H9 (cell line): Measurements from ENCODE around the gene KIRREL3. TPM values are rescaled to one million over a fixed set of nuclear protein-coding genes. Genes with fewer than 3 reads are reported as not detected.
A peak's percentile ranks its signal among the peaks of the same experiment; 100 is the strongest.

Experiments used
- DNase-seq: peaks from one replicate; pipeline ENCODE4 v3.0.0-alpha.2; 2017
- H2AFZ ChIP-seq: one replicate; pipeline ENCODE4 v1.6.1; 2013; ENCODE audit warnings: mild to moderate bottlenecking, low read length, control low read depth, moderate library complexity
- H2AK5ac ChIP-seq: 2 replicates; pipeline ENCODE4 v1.6.1; 2013; ENCODE audit warnings: low read length, control low read depth, mixed read lengths; ENCODE audit not compliant: insufficient read length
- H2BK120ac ChIP-seq: one replicate; pipeline ENCODE4 v1.6.1; 2013; ENCODE audit warnings: low read depth, mild to moderate bottlenecking, low read length, control low read depth, inconsistent platforms; ENCODE audit not compliant: poor library complexity, severe bottlenecking
- H2BK12ac ChIP-seq: 2 replicates; pipeline ENCODE4 v1.6.1; 2013; ENCODE audit warnings: low read length, control low read depth, mixed read lengths, low read depth; ENCODE audit not compliant: insufficient read length
- H2BK15ac ChIP-seq: 2 replicates; pipeline ENCODE4 v1.6.1; 2013; ENCODE audit warnings: low read depth, low read length, control low read depth
- H2BK20ac ChIP-seq: one replicate; pipeline ENCODE4 v1.6.1; 2013; ENCODE audit warnings: low read depth, mild to moderate bottlenecking, low read length, control low read depth, inconsistent platforms; ENCODE audit not compliant: poor library complexity, severe bottlenecking
- H2BK5ac ChIP-seq: 2 replicates; pipeline ENCODE4 v1.6.1; 2013; ENCODE audit warnings: low read length, control low read depth, mixed read lengths; ENCODE audit not compliant: insufficient read length
- H3K14ac ChIP-seq: 2 replicates; pipeline ENCODE4 v1.6.1; 2013; ENCODE audit warnings: low read length, control low read depth; ENCODE audit not compliant: insufficient read depth
- H3K18ac ChIP-seq: 2 replicates; pipeline ENCODE4 v1.6.1; 2013; ENCODE audit warnings: low read depth, mild to moderate bottlenecking, mixed read lengths, low read length, control low read depth; ENCODE audit not compliant: insufficient read length
- H3K23ac ChIP-seq: 2 replicates; pipeline ENCODE4 v1.6.1; 2013; ENCODE audit warnings: low read length, control low read depth, mixed read lengths, low read depth; ENCODE audit not compliant: insufficient read length
- H3K23me2 ChIP-seq: 2 replicates; pipeline ENCODE4 v1.6.1; 2013; ENCODE audit warnings: low read depth, mild to moderate bottlenecking, mixed read lengths, low read length, control low read depth; ENCODE audit not compliant: insufficient read length, poor library complexity, severe bottlenecking
- H3K27ac ChIP-seq: 2 replicates; pipeline ENCODE4 v1.5.1; 2013; ENCODE audit warnings: low read length, control low read depth, mixed read lengths, low read depth; ENCODE audit not compliant: insufficient read length
- H3K27me3 ChIP-seq: 2 replicates; pipeline ENCODE4 v1.6.1; 2013; ENCODE audit warnings: low read length, control low read depth, inconsistent platforms; ENCODE audit not compliant: insufficient read depth
- H3K4ac ChIP-seq: 2 replicates; pipeline ENCODE4 v1.6.1; 2013; ENCODE audit warnings: low read depth, mild to moderate bottlenecking, control low read depth, inconsistent platforms, low read length, moderate library complexity
- H3K4me1 ChIP-seq: 2 replicates; pipeline ENCODE4 v1.6.1; 2013; ENCODE audit warnings: low read length, control low read depth, inconsistent platforms; ENCODE audit not compliant: insufficient read depth
- H3K4me2 ChIP-seq: 2 replicates; pipeline ENCODE4 v1.6.1; 2013; ENCODE audit warnings: low read length, control low read depth, mixed read lengths; ENCODE audit not compliant: insufficient read length, insufficient read depth
- H3K56ac ChIP-seq: 2 replicates; pipeline ENCODE4 v1.6.1; 2013; ENCODE audit warnings: low read depth, mild to moderate bottlenecking, mixed read lengths, low read length, control low read depth; ENCODE audit not compliant: insufficient read length
- H3K79me1 ChIP-seq: 2 replicates; pipeline ENCODE4 v1.6.1; 2013; ENCODE audit warnings: low read depth, mild to moderate bottlenecking, moderate library complexity, low read length, control low read depth, inconsistent platforms; ENCODE audit not compliant: insufficient read depth, poor library complexity, severe bottlenecking
- H3K79me2 ChIP-seq: 2 replicates; pipeline ENCODE4 v1.6.1; 2013; ENCODE audit warnings: low read length, control low read depth, inconsistent platforms; ENCODE audit not compliant: insufficient read depth
- H3K9ac ChIP-seq: 2 replicates; pipeline ENCODE4 v1.6.1; 2013; ENCODE audit warnings: low read length, control low read depth, mixed read lengths; ENCODE audit not compliant: insufficient read length; ENCODE audit errors: extremely low read depth
- H3K9me3 ChIP-seq: one replicate; pipeline ENCODE4 v1.6.1; 2013; ENCODE audit warnings: low read depth, low read length, inconsistent platforms; ENCODE audit not compliant: control insufficient read depth
- H3T11ph ChIP-seq: one replicate; pipeline ENCODE4 v1.6.1; 2013; ENCODE audit warnings: mild to moderate bottlenecking, low read length, control low read depth, inconsistent platforms
- H4K20me1 ChIP-seq: one replicate; pipeline ENCODE4 v1.6.1; 2013; ENCODE audit not compliant: control insufficient read depth, insufficient read length, insufficient read depth
- H4K5ac ChIP-seq: 2 replicates; pipeline ENCODE4 v1.6.1; 2013; ENCODE audit warnings: low read depth, mild to moderate bottlenecking, mixed read lengths, low read length, control low read depth; ENCODE audit not compliant: insufficient read length
- H4K8ac ChIP-seq: replicated peaks from 2 replicates; pipeline ENCODE4 v1.6.1; 2013; ENCODE audit warnings: low read length, control low read depth, mixed read lengths, low read depth; ENCODE audit not compliant: insufficient read length
- H4K91ac ChIP-seq: 2 replicates; pipeline ENCODE4 v1.6.1; 2013; ENCODE audit warnings: low read depth, mild to moderate bottlenecking, moderate library complexity, mixed read lengths, low read length, control low read depth; ENCODE audit not compliant: insufficient read length
- H3K27ac Mint-ChIP-seq, 3 experiments: 2 replicates in 2 of 3; 3 replicates in 1 of 3; pipeline ENCODE4 v1.8.0; 2020 to 2021; ENCODE audit warnings: mixed read lengths in 3 of 3, mild to moderate bottlenecking in 1 of 3, moderate library complexity in 1 of 3
- H3K27me3 Mint-ChIP-seq: 2 replicates; pipeline ENCODE4 v1.8.0; 2021; ENCODE audit warnings: low read depth, mild to moderate bottlenecking, moderate library complexity, mixed read lengths
- H3K36me3 Mint-ChIP-seq, 3 experiments: 2 replicates in 2 of 3; 3 replicates in 1 of 3; pipeline ENCODE4 v1.8.0; 2020 to 2021; ENCODE audit warnings: low read depth in 3 of 3, mixed read lengths in 3 of 3; ENCODE audit not compliant: insufficient read depth in 1 of 3
- H3K4me1 Mint-ChIP-seq, 2 experiments: 2 replicates each; pipeline ENCODE4 v1.8.0; 2020; ENCODE audit warnings: mixed read lengths in 2 of 2
- H3K4me3 Mint-ChIP-seq, 2 experiments: 2 replicates in 1 of 2; 3 replicates in 1 of 2; pipeline ENCODE4 v1.8.0; 2020 to 2021; ENCODE audit warnings: mild to moderate bottlenecking in 2 of 2, mixed read lengths in 2 of 2, moderate library complexity in 1 of 2
- H3K9me3 Mint-ChIP-seq, 2 experiments: 2 replicates in 1 of 2; 3 replicates in 1 of 2; pipeline ENCODE4 v1.8.0; 2020; ENCODE audit warnings: mild to moderate bottlenecking in 2 of 2, mixed read lengths in 2 of 2, moderate library complexity in 1 of 2
- CTCF ChIP-seq: fragments of 200-600 bp; sonication (generic); conservative IDR thresholded peaks from 3 replicates; pipeline ENCODE4 v1.8.0; 2021; ENCODE audit warnings: antibody characterized with exemption, mild to moderate bottlenecking
- WGBS: extraction: QIAGEN DNeasy Blood & Tissue Kit; methylation state at CpG from one replicate; pipeline ENCODE4 v1.1.7; 2013; ENCODE audit warnings: missing lambda C conversion rate, low lambda C conversion rate, mixed read lengths; ENCODE audit not compliant: insufficient read length; ENCODE audit errors: extremely low coverage; 5-methylcytosine and 5-hydroxymethylcytosine counted together
- total RNA-seq: library from RNA; stranded (reverse); gene quantifications from 2 replicates; pipeline ENCODE4 v1.2.1, GENCODE V29; 2021

Gene KIRREL3
- total RNA-seq, 1 experiment from 2014 or later = 0.17 TPM

GRCh38 chr11:126949066-126949891 lies 51.3 kb downstream of the KIRREL3 start:
- Histone ChIP-seq H2BK12ac (no peak overlapping the region), H4K20me1 (no peaks in the 10 kb centered on the region), H2BK5ac (no peak overlapping the region), H3K56ac (no peak overlapping the region), H3K4ac (no peak overlapping the region), H3K4me2 (no peak overlapping the region), H3K79me2 (no peaks in the 10 kb centered on the region), H2AK5ac (no peak overlapping the region), H3T11ph (no peak overlapping the region), H2BK120ac (no peak overlapping the region), H4K5ac (no peak overlapping the region), H3K4me1 (no peaks in the 10 kb centered on the region; the same call in 1 of the 2 replicates), H3K23me2 (no peaks in the 10 kb centered on the region), H2BK15ac (no peak overlapping the region), H3K27me3 (no peaks in the 10 kb centered on the region), H4K8ac (no peak overlapping the region), H3K27ac (no peak overlapping the region), H3K18ac (no peak overlapping the region), H3K9me3 (no peaks in the 10 kb centered on the region), H3K14ac (no peak overlapping the region), H3K23ac (no peak overlapping the region), H3K79me1 (no peaks in the 10 kb centered on the region), H2BK20ac (no peak overlapping the region), H3K9ac (no peak overlapping the region), H4K91ac (no peak overlapping the region), H2AFZ (no peak overlapping the region)
- H3K4me1 Mint-ChIP-seq = peaks cover 19 to 26% of the 10 kb centered on the region in 2 experiments
- no CpG with 5 or more reads among the region's 6 CpGs for WGBS
- no peaks in the 10 kb centered on the region; a peak in 1 of 7 replicates for H3K36me3 Mint-ChIP-seq
- no peaks in the 10 kb centered on the region; the same call in 1 of the 2 replicates for H3K27me3 Mint-ChIP-seq
- no peaks in the 10 kb centered on the region for H3K9me3 Mint-ChIP-seq
- DNase-seq = no peak
- TF ChIP-seq CTCF = no peak
- H3K27ac Mint-ChIP-seq = peak overlapping the region in 1 of 3 experiments; percentile 68; a peak in 1 of 7 replicates
- H3K4me3 Mint-ChIP-seq = no peak overlapping the region
